Osteoblast (primary cell): ENCODE data around the gene DDX24. TPM values are rescaled to one million over a fixed set of nuclear protein-coding genes. Genes with fewer than 3 reads are reported as not detected.
A peak's percentile ranks its signal among the peaks of the same experiment; 100 is the strongest.

ENCODE experiments used
- DNase-seq: peaks from one replicate; pipeline ENCODE4 v3.0.0; 2011; ENCODE audit warnings: low spot score, mixed read lengths; ENCODE audit not compliant: insufficient read length; ENCODE audit errors: missing footprints
- H2AFZ ChIP-seq: 2 replicates; pipeline ENCODE4 v1.6.0; 2011; ENCODE audit warnings: mild to moderate bottlenecking, low read length
- H3K27ac ChIP-seq: 2 replicates; pipeline ENCODE4 v1.5.1; 2011; ENCODE audit warnings: mild to moderate bottlenecking, low read depth, low read length, moderate library complexity
- H3K27me3 ChIP-seq: 2 replicates; pipeline ENCODE4 v1.6.0; 2012; ENCODE audit warnings: mild to moderate bottlenecking, control low read depth, inconsistent platforms, low read length, moderate library complexity; ENCODE audit not compliant: insufficient read depth
- H3K36me3 ChIP-seq: 2 replicates; pipeline ENCODE4 v1.5.1; 2011; ENCODE audit warnings: mild to moderate bottlenecking, low read length, control low read depth, moderate library complexity; ENCODE audit not compliant: insufficient read depth
- H3K4me1 ChIP-seq: 2 replicates; pipeline ENCODE4 v1.5.1; 2011; ENCODE audit warnings: mild to moderate bottlenecking, low read length, control low read depth, moderate library complexity; ENCODE audit not compliant: insufficient read depth
- H3K4me2 ChIP-seq: 2 replicates; pipeline ENCODE4 v1.6.0; 2011; ENCODE audit warnings: mild to moderate bottlenecking, low read length; ENCODE audit not compliant: insufficient read depth
- H3K4me3 ChIP-seq: fragments of 200-600 bp; sonication (generic); 3 replicates; pipeline ENCODE4 v1.5.1; 2012; ENCODE audit warnings: mild to moderate bottlenecking, low read length, inconsistent platforms; ENCODE audit not compliant: insufficient read depth
- H3K79me2 ChIP-seq: 2 replicates; pipeline ENCODE4 v1.6.0; 2012; ENCODE audit warnings: mild to moderate bottlenecking, low read length, control low read depth, inconsistent platforms; ENCODE audit not compliant: insufficient read depth
- H3K9me3 ChIP-seq: 2 replicates; pipeline ENCODE4 v1.5.1; 2011; ENCODE audit warnings: low read depth, low read length, control low read depth
- H4K20me1 ChIP-seq: 2 replicates; pipeline ENCODE4 v1.6.0; 2012; ENCODE audit warnings: mild to moderate bottlenecking, low read length, control low read depth; ENCODE audit not compliant: insufficient read depth
- total RNA-seq: library from RNA; depleted of rRNA; stranded (reverse); fragments of >200 nt; gene quantifications from 2 replicates; pipeline ENCODE4 v1.2.3, GENCODE V29; 2012
- TF ChIP-seq, protein P1 (sequence below): IDR thresholded peaks from 2 replicates; pipeline ENCODE4 v1.5.1; 2011; ENCODE audit warnings: mild to moderate bottlenecking, low read depth, low read length, moderate library complexity; ENCODE audit errors: extremely low read depth

The DDX24 gene
- total RNA-seq, 1 donor: 134 TPM

DNA sequence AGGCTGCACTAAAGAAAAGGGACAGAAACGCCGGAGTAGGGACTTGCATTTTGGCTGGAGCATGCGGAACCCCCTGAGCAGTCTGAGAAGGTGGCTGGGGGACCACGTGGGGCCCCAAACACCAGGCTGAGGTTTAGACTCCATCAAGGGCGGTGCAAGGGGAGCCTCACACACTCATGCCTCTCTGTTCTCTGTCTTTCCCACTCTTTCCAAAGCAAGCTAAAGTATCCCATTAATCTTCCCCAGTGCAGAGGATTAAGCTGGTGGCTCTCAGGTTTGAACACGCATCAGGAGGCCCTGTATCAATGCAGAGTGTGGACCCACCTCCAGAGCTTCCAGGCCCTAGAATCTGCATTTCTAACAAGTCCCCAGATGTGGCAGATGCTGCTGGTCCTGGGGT is 70.4 kb downstream of the DDX24 start:
- no peak overlapping the region for H2AFZ ChIP-seq
- TF ChIP-seq, protein P1, sequence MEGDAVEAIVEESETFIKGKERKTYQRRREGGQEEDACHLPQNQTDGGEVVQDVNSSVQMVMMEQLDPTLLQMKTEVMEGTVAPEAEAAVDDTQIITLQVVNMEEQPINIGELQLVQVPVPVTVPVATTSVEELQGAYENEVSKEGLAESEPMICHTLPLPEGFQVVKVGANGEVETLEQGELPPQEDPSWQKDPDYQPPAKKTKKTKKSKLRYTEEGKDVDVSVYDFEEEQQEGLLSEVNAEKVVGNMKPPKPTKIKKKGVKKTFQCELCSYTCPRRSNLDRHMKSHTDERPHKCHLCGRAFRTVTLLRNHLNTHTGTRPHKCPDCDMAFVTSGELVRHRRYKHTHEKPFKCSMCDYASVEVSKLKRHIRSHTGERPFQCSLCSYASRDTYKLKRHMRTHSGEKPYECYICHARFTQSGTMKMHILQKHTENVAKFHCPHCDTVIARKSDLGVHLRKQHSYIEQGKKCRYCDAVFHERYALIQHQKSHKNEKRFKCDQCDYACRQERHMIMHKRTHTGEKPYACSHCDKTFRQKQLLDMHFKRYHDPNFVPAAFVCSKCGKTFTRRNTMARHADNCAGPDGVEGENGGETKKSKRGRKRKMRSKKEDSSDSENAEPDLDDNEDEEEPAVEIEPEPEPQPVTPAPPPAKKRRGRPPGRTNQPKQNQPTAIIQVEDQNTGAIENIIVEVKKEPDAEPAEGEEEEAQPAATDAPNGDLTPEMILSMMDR: no peak
- H3K27me3 ChIP-seq: peaks cover 11% of the 10 kb centered on the region
- peak; percentile 73 for DNase-seq
- H4K20me1 ChIP-seq: no peaks in the 10 kb centered on the region
- no peaks in the 10 kb centered on the region for H3K9me3 ChIP-seq
- no peak overlapping the region for H3K4me3 ChIP-seq
- H3K4me2 ChIP-seq: no peak overlapping the region
- H3K27ac ChIP-seq: no peak overlapping the region
- no peaks in the 10 kb centered on the region for H3K36me3 ChIP-seq
- H3K79me2 ChIP-seq: no peaks in the 10 kb centered on the region
- H3K4me1 ChIP-seq: peaks cover 5% of the 10 kb centered on the region

DNA sequence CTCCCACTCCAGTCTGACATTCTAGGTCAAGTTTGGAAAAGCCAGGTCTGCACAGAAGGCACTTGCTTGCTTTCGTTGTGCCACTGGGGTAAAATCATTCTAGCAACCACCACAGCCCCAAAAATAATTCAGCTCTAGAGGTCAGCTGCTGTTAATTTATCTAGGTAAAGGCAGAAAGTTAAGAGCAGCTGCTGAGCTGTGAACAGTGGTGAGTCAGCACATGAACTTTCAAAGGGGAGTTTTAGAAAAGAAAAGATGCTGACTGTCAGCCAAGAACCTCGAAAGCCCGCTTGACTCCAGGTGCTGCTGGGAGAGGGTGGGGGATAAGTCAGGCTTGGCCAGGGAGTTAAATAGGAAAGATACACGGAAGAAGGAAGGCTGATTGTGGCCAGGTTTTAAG is 71.2 kb downstream of the DDX24 start:
- H3K4me1 ChIP-seq: peaks cover 5% of the 10 kb centered on the region
- no peak overlapping the region for H2AFZ ChIP-seq
- H3K9me3 ChIP-seq: no peaks in the 10 kb centered on the region
- DNase-seq: peak; percentile 85
- no peaks in the 10 kb centered on the region for H4K20me1 ChIP-seq
- no peaks in the 10 kb centered on the region for H3K79me2 ChIP-seq
- H3K27ac ChIP-seq: no peak overlapping the region
- peaks cover 15% of the 10 kb centered on the region for H3K27me3 ChIP-seq
- H3K36me3 ChIP-seq: no peaks in the 10 kb centered on the region
- H3K4me3 ChIP-seq: no peak overlapping the region
- TF ChIP-seq, protein P1: no peak
- no peak overlapping the region for H3K4me2 ChIP-seq

DNA sequence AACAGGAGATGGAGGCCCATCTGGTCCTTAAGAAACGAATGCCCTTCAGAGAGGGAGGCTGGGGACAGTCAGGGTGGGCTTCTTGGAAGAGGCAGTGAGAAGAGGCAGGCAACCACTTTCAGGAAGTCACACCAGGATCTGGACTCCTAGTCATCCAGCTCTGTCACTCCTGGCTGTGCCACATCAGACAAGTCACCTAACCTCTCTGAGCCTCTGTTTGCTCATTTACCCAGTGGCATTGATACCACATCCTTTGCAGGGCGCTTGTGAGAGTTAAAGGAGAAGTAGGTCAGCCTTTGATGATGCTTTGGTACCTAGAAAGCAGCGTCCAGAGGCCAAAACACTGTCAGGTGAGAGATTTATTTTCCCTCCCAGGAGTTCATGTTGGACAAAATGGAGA is 72.8 kb downstream of the DDX24 start:
- Histone ChIP-seq H3K79me2 (no peaks in the 10 kb centered on the region), H3K4me1 (peaks cover 5% of the 10 kb centered on the region), H3K4me3 (no peak overlapping the region), H3K4me2 (no peak overlapping the region), H4K20me1 (no peaks in the 10 kb centered on the region), H3K27me3 (peaks cover 17% of the 10 kb centered on the region), H3K27ac (no peak overlapping the region), H3K9me3 (no peaks in the 10 kb centered on the region), H2AFZ (no peak overlapping the region), H3K36me3 (no peaks in the 10 kb centered on the region)
- DNase-seq: peak; percentile 68
- TF ChIP-seq, protein P1: no peak

DNA sequence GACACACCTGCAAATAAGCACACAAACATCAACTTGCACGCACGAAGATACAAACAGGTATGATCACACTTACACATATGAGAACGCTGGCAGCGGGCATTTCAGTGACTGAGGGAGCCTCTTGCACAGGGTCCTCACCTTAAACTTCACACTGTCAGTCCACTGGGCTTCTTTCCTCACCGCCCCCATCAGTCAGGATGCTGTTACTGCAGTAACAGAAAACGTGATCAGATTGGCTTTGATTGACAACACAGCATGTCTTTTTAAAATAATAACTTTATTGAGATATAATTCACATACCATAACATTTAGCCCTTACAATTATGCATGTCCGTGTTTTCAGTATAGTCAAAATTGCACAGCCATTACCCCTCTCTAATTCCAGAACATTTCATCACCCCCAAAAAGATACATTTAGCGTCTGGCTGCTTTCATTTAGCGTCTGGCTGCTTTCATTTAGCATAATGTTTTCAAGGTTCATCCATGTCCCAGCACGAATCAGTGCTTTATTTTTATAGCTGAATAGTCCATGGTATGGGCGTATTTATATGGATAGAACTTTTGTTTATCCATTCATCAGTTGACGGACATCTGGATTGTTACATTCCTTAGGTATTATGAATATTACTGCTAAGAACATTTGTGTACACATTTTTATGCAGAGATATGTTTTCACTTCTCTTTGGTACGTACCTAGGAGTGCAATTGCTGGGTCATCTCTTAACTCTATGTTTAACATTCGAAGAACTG is 75.5 kb downstream of the DDX24 start:
- no peak overlapping the region for H3K4me2 ChIP-seq
- TF ChIP-seq, protein P1: peak; percentile 48
- H4K20me1 ChIP-seq: no peaks in the 10 kb centered on the region
- peak; percentile 89 for DNase-seq
- H3K9me3 ChIP-seq: no peaks in the 10 kb centered on the region
- no peak overlapping the region for H3K27ac ChIP-seq
- no peaks in the 10 kb centered on the region for H3K36me3 ChIP-seq
- peaks cover 14% of the 10 kb centered on the region for H3K27me3 ChIP-seq
- no peaks in the 10 kb centered on the region for H3K4me1 ChIP-seq
- no peaks in the 10 kb centered on the region for H3K79me2 ChIP-seq
- no peak overlapping the region for H2AFZ ChIP-seq
- H3K4me3 ChIP-seq: no peak overlapping the region
